Peyer's patch (tissue), 4 donors: ENCODE data around the gene MAP3K13.

Experiments
- POLR2A ChIP-seq, 2 donors: fragments of 450-650 bp; IDR thresholded peaks; one replicate each; pipeline ENCODE4 v1.5.1; 2017; ENCODE audit warnings: antibody characterized with exemption in 2 of 2, mild to moderate bottlenecking in 2 of 2, moderate library complexity in 2 of 2
- TF ChIP-seq, protein P1 (sequence below), 6 experiments: fragments of 450-650 bp in 4 of 6; fragments of 200-600 bp in 2 of 6; sonication (generic) in 1 of 6; IDR thresholded peaks; one replicate each; pipeline ENCODE4 v1.5.1; 2017 to 2019; ENCODE audit warnings: antibody characterized with exemption in 6 of 6, mild to moderate bottlenecking in 3 of 6, moderate library complexity in 1 of 6

DNA sequence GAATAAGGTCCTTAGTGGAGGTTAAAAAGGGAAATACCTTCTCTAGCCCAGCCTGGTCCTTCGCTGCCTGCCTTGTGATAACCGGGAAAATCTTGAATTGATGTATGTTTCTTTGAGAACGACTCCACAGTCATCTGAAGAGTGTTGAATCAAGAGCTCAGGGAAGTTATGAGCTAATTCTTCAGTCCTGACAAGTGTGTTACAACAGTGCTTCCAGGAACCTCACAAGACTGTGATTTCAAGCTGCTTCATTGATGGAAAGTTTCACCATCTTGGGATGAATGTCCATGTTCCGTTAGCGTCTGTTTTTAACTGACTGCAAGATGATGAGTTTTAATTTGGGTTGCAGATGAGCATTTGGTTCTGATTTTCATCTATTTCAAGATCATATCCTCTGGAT is 123.5 kb downstream of the MAP3K13 start:
- TF ChIP-seq, protein P1, sequence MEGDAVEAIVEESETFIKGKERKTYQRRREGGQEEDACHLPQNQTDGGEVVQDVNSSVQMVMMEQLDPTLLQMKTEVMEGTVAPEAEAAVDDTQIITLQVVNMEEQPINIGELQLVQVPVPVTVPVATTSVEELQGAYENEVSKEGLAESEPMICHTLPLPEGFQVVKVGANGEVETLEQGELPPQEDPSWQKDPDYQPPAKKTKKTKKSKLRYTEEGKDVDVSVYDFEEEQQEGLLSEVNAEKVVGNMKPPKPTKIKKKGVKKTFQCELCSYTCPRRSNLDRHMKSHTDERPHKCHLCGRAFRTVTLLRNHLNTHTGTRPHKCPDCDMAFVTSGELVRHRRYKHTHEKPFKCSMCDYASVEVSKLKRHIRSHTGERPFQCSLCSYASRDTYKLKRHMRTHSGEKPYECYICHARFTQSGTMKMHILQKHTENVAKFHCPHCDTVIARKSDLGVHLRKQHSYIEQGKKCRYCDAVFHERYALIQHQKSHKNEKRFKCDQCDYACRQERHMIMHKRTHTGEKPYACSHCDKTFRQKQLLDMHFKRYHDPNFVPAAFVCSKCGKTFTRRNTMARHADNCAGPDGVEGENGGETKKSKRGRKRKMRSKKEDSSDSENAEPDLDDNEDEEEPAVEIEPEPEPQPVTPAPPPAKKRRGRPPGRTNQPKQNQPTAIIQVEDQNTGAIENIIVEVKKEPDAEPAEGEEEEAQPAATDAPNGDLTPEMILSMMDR (IDR thresholded peaks at IDR 0.05), result no peak
- TF ChIP-seq POLR2A (IDR thresholded peaks at IDR 0.05), result no peak
